Muscle of back (tissue), 13 donors: ENCODE results near the gene NR4A1. TPM values are rescaled to one million over a fixed set of nuclear protein-coding genes. Genes with fewer than 3 reads are reported as not detected.

ENCODE experiments used
- DNase-seq, 3 donors: peaks; one replicate each; pipeline versions ENCODE4 v3.0.0 to v3.0.0-alpha.2; 2013
- long read RNA-seq, 9 donors: transcript quantifications; one replicate each; lab custom pipeline, GENCODE V29; 2026
- polyA plus RNA-seq, 10 donors: library from polyadenylated mRNA; unstranded; fragments of 120-200 nt; gene quantifications; one replicate each; pipeline ENCODE4 v1.2.1, GENCODE V29; 2013; ENCODE audit not compliant: insufficient read length in 10 of 10

NR4A1 gene
- 100 to 1,000 TPM in 2 of 10 donors, 10 to 100 TPM in 8; 11.5 to 217 (median 33.2) TPM for polyA plus RNA-seq
- long read RNA-seq, donor 1, full-length matches to known transcripts: 17 of 17 reads
- long read RNA-seq, donor 1, partial matches to known transcripts: 0 of 17 reads
- long read RNA-seq, donor 1, other reads (novel, unspliced or antisense): 0 of 17 reads
- long read RNA-seq, donor 2, full-length matches to known transcripts: 7 of 7 reads
- long read RNA-seq, donor 2, partial matches to known transcripts: 0 of 7 reads
- long read RNA-seq, donor 2, other reads (novel, unspliced or antisense): 0 of 7 reads
- long read RNA-seq, donor 3: 0 reads
- long read RNA-seq, donor 4, full-length matches to known transcripts: 12 of 18 reads
- long read RNA-seq, donor 4, partial matches to known transcripts: 6 of 18 reads
- long read RNA-seq, donor 4, other reads (novel, unspliced or antisense): 0 of 18 reads
- long read RNA-seq, donor 5, full-length matches to known transcripts: 23 of 31 reads
- long read RNA-seq, donor 5, partial matches to known transcripts: 8 of 31 reads
- long read RNA-seq, donor 5, other reads (novel, unspliced or antisense): 0 of 31 reads
- long read RNA-seq, donor 6, full-length matches to known transcripts: 5 of 5 reads
- long read RNA-seq, donor 6, partial matches to known transcripts: 0 of 5 reads
- long read RNA-seq, donor 6, other reads (novel, unspliced or antisense): 0 of 5 reads
- long read RNA-seq, donor 7, full-length matches to known transcripts: 10 of 10 reads
- long read RNA-seq, donor 7, partial matches to known transcripts: 0 of 10 reads
- long read RNA-seq, donor 7, other reads (novel, unspliced or antisense): 0 of 10 reads
- long read RNA-seq, donor 8, full-length matches to known transcripts: 2 of 2 reads
- long read RNA-seq, donor 8, partial matches to known transcripts: 0 of 2 reads
- long read RNA-seq, donor 8, other reads (novel, unspliced or antisense): 0 of 2 reads
- long read RNA-seq, donor 9, full-length matches to known transcripts: 4 of 4 reads
- long read RNA-seq, donor 9, partial matches to known transcripts: 0 of 4 reads
- long read RNA-seq, donor 9, other reads (novel, unspliced or antisense): 0 of 4 reads

GRCh38 chr12:52050758-52051541, at the start of gene NR4A1:
Gene NR4A1, plus strand, starts transcription at chr12:52051442. Its CDS starts 2,887 bp downstream, at chr12:52054329.
- peak; percentile 95 to 97 (median 96) for DNase-seq

- no peak for DNase-seq
Observed at GRCh38 chr12:52003016-52003550, 48.2 kb upstream of the NR4A1 start.

- no peak for DNase-seq
Observed at GRCh38 chr12:52003591-52003990, 47.7 kb upstream of the NR4A1 start.

GRCh38 chr12:52004042-52004648, 47.1 kb upstream of the NR4A1 start:
- DNase-seq: peak in 1 of 3 donors; percentile 36

- DNase-seq: no peak
Observed at GRCh38 chr12:52005218-52005902, 45.9 kb upstream of the NR4A1 start.

GRCh38 chr12:52005903-52006703, 45.1 kb upstream of the NR4A1 start:
- peak in 1 of 3 donors; percentile 63 for DNase-seq

GRCh38 chr12:52006726-52007157, 44.5 kb upstream of the NR4A1 start, which contains the start of gene TAMALIN:
Gene TAMALIN, plus strand, starts transcription at chr12:52006946. Its CDS starts 74 bp downstream, at chr12:52007020.
- peak in 2 of 3 donors; percentile 86 to 91 for DNase-seq

- peak in 1 of 3 donors; percentile 83 for DNase-seq
Observed at GRCh38 chr12:52007158-52007921, 43.9 kb upstream of the NR4A1 start.

- DNase-seq: no peak
Observed at GRCh38 chr12:52007982-52008510, 43.2 kb upstream of the NR4A1 start.

- peak in 1 of 3 donors; percentile 30 for DNase-seq
Observed at GRCh38 chr12:52009081-52009751, 42.0 kb upstream of the NR4A1 start.

GRCh38 chr12:52010152-52010622, 41.1 kb upstream of the NR4A1 start:
- peak; percentile 92 to 97 (median 95) for DNase-seq

GRCh38 chr12:52010692-52011601, 40.3 kb upstream of the NR4A1 start:
- DNase-seq: peak in 1 of 3 donors; percentile 44

GRCh38 chr12:52011602-52012214, 39.5 kb upstream of the NR4A1 start:
- no peak for DNase-seq

- DNase-seq: no peak
Observed at GRCh38 chr12:52013626-52014310, 37.5 kb upstream of the NR4A1 start.
